GM19324 (cell line): ENCODE data around the gene APPL2.

Experiments used
- ATAC-seq: cut with Tn5 transposase; IDR thresholded peaks from one replicate; pipeline ENCODE4 v1.9.1; 2021; ENCODE audit warnings: mild to moderate bottlenecking, moderate library complexity; ENCODE audit not compliant: unreplicated experiment, low FRiP score

APPL2 gene

GRCh38 chr12:105235732-105236476 is at the start of gene APPL2:
Gene APPL2, minus strand, starts transcription at chr12:105236174. Its CDS starts 162 bp downstream, at chr12:105236012.
- ATAC-seq = peak; percentile 84

- ATAC-seq = no peak
These were observed 49.4 kb upstream of the APPL2 start for GRCh38 chr12:105285378-105285777.

- no peak for ATAC-seq
These were observed 45.7 kb upstream of the APPL2 start for GRCh38 chr12:105281694-105282049.

- ATAC-seq = no peak
These were observed 45.2 kb upstream of the APPL2 start for GRCh38 chr12:105280966-105281693.

GRCh38 chr12:105279460-105280056 is 43.6 kb upstream of the APPL2 start:
- ATAC-seq = no peak

GRCh38 chr12:105278043-105278697 is 42.2 kb upstream of the APPL2 start:
- no peak for ATAC-seq

DNA sequence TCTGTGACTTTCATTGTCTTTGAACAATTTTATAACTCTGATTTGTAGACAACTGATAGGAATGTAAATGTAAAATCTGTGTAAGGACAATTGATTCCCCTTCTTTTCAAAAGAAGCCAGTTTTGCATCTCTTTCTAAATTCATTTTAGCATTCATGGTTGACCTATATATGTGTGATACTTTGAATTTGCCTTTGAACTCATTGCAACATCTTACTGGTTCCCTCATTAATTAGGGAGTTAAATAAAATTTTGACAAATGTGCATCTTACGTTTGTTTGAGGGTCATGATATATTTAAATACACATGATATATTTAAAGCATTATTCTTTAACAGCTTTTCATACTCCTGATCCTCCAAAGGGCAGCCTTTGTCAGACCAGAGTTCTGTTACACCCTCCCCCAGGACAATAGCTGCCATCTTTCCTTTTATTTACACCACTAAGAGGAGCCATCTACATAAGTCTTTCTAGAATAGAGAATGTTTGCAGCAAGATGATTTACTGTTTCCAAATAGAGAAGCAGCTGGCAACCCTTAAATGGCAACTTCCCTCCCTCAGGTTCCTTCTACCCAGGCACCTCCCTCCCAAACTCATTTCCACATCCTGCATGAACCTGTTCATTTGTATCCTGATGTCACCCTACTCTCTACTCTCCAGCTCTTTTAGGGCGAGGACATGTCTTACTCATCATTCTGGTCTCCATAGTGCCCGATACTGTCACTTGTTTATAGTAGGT is 40.2 kb upstream of the APPL2 start:
- no peak for ATAC-seq

GRCh38 chr12:105274571-105274970 is 38.6 kb upstream of the APPL2 start:
- no peak for ATAC-seq

DNA sequence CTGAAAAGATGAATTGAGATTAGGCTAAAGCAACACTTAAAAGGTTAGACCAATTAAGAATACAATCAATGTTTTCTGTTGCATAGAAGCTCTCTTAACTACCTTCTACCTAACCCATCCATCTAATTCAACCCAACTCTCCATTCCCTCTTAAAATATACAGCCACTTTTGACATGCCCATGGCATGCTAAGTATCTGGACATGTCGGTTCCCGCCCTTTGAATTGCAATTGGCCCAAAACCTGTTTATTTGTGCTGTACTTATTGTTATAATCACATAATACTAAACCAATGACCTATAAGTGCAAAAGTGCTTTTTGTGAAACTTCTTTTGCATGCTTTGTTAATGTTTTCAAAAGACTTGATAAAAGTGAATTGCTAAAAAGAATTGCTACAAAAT is 37.6 kb upstream of the APPL2 start:
- no peak for ATAC-seq

GRCh38 chr12:105272814-105273416 is 36.9 kb upstream of the APPL2 start:
- no peak for ATAC-seq

DNA sequence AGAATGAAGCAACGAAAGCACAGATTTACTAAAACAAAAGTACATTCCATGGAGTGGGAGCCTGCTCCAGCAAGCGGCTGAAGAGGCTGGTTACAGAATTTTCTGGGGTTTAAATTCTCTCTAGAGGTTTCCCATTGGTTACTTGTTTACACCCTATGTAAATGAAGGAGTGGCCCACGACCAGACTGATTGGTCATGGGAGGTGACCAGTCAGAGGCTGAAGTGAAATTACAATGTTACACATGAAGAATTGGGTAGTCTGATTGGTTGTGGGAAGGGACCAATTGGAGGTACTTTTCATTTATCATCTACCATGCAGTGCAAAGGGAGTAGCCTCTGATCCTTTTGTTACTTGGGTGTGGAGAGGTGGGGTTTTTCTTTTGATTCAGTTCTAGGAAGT is 36.2 kb upstream of the APPL2 start:
- no peak for ATAC-seq

DNA sequence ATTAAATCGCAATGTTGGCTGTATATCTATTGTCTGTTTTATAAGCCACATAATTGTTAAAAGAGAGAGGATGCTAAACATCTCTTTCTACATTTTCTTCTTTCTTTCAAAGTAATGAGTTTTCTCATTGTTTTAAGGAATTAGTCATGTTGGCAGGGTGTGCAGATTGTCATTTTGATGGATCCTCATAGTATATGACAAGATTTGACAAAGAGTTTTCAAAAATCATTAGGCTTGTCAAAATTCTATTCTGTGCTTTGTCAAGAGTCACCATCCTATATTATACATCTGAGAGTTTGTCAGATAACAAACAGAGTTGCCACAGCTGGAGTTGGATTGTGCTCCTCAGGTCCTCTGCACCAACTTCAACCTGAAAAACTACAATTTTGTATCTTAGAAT is 35.4 kb upstream of the APPL2 start:
- no peak for ATAC-seq

DNA sequence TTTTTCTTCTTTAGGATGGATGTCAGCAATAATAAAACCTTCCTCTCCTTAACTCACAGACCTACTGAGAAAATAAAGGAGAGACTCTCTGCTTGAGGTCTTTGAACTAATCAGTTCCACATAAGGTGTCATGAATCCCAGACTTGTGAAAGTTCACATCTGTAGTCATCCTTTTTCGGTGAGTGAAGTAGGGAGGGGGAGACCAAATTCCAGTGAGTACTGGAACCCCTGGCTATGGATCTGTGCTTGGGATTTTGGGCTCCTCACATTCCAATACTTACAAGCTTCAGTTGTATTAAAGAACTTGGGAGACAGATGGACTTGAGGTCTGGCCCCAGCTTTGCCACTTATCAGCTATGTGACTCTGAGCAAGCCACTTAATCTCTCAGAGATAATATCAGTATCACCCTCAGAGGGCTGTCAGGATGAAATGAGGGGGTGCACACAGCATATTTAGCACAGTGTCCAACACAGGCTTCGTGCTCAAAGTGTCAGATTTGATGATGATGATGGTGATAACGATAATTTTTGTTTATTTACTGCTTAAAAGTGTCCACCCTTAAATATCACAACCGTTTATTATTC is 34.8 kb upstream of the APPL2 start:
- ATAC-seq = no peak

GRCh38 chr12:105267711-105268110 is 31.7 kb upstream of the APPL2 start:
- no peak for ATAC-seq

GRCh38 chr12:105264771-105265170 is 28.8 kb upstream of the APPL2 start:
- no peak for ATAC-seq

- ATAC-seq = no peak
These were observed 26.6 kb upstream of the APPL2 start for GRCh38 chr12:105262461-105263184.

- ATAC-seq = no peak
These were observed 25.0 kb upstream of the APPL2 start for GRCh38 chr12:105261010-105261409.

DNA sequence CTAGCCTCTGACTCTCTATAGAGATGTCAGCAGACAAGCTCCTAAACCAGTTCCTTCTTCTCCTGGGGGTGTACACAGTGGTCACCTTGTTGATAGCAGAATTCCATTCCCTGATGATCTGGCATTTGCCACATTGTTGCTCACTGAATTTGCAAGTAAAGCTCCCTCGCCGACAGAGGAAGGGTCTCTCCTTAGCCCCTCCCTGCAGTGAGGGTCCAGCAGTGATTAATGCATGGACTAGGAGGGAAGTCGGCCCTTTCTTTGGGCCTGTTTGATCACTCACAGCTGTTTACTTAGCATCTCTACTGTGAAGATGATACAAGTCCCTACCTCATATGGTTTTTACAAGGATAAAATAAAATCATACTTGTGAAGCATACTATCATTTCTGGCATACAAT is 23.3 kb upstream of the APPL2 start:
- ATAC-seq = no peak

DNA sequence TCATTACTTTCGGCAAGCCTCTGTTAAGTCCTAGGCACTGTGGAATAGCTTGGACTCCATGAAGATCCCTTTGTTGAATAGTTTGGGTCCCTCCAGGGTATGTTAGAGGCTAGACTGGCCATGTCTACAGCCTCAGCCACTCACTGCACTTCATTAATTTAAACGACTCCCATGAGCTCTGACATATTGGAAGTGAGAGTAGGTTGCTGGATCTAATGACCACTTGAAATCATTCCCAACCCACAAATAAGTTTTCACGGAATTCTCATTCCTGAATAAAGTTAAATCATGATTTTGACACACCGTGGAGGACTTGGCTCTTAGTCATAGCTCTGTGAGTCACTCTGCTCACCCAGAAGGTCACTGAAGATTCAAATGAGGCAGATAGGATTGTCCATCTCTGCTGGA is 21.4 kb upstream of the APPL2 start:
- no peak for ATAC-seq
